HT-29 (cell line): Measurements from ENCODE around the gene PCDHGB3. TPM values are rescaled to one million over a fixed set of nuclear protein-coding genes. Genes with fewer than 3 reads are reported as not detected.
A peak's percentile ranks its signal among the peaks of the same experiment; 100 is the strongest.

Source experiments
- DNase-seq: peaks from one replicate; pipeline ENCODE4 v3.0.0-alpha.2; 2015; ENCODE audit warnings: low spot score
- total RNA-seq: library from RNA; depleted of rRNA; stranded (reverse); fragments of >200 nt; shearing (Covaris generic); gene quantifications from 2 replicates; pipeline ENCODE4 v1.2.3, GENCODE V29; 2014; rRNA removed

The PCDHGB3 gene
- total RNA-seq, 1 experiment from 2014 or later, result 0.41 TPM

GRCh38 chr5:141419074-141419880 lies 49.2 kb downstream of the PCDHGB3 start:
- no peak for DNase-seq

GRCh38 chr5:141420855-141421488 lies 50.9 kb downstream of the PCDHGB3 start, which contains the start of gene PCDHGA11:
Gene PCDHGA11, plus strand, starts transcription at chr5:141421051. Its CDS starts 177 bp downstream, at chr5:141421228.
- peak; percentile 51 for DNase-seq

- no peak for DNase-seq
Measured at GRCh38 chr5:141421489-141421855, 51.4 kb downstream of the PCDHGB3 start.

Other genes starting within 250 kb of the PCDHGB3 start
- not detected in 2 replicates for gene PCDHB4, start 248.4 kb upstream of the PCDHGB3 start, total RNA-seq
- not detected in 2 replicates for gene PCDHB5, start 235.0 kb upstream of the PCDHGB3 start, total RNA-seq
- gene PCDHB6, start 220.2 kb upstream of the PCDHGB3 start, total RNA-seq, result not detected in 2 replicates
- gene PCDHB7, start 197.6 kb upstream of the PCDHGB3 start, total RNA-seq, result 0.05 TPM in 2 replicates
- gene PCDHB8, start 192.5 kb upstream of the PCDHGB3 start, total RNA-seq, result 0.16 TPM in 1 of 2 replicates, not detected in the other
- gene PCDHB16, start 187.9 kb upstream of the PCDHGB3 start, total RNA-seq, result 0.05 and 0.69 TPM in 2 replicates
- gene PCDHB9, start 183.1 kb upstream of the PCDHGB3 start, total RNA-seq, result 0.03 and 0.25 TPM in 2 replicates
- gene PCDHB10, start 177.9 kb upstream of the PCDHGB3 start, total RNA-seq, result 0.05 TPM in 1 of 2 replicates, not detected in the other
- 0.23 TPM in 1 of 2 replicates, not detected in the other for gene PCDHB11, start 170.6 kb upstream of the PCDHGB3 start, total RNA-seq
- gene PCDHB12, start 161.5 kb upstream of the PCDHGB3 start, total RNA-seq, result 0.13 and 0.18 TPM in 2 replicates
- 0.05 and 0.15 TPM in 2 replicates for gene PCDHB13, start 156.3 kb upstream of the PCDHGB3 start, total RNA-seq
- 0.18 and 0.31 TPM in 2 replicates for gene PCDHB14, start 146.9 kb upstream of the PCDHGB3 start, total RNA-seq
- gene PCDHB15, start 124.8 kb upstream of the PCDHGB3 start, total RNA-seq, result 0.05 and 0.20 TPM in 2 replicates
- gene SLC25A2, start 66.2 kb upstream of the PCDHGB3 start, total RNA-seq, result 0.33 TPM in 1 of 2 replicates, not detected in the other
- gene TAF7, start 49.5 kb upstream of the PCDHGB3 start, total RNA-seq, result 36.5 and 44.4 TPM in 2 replicates
- 0.21 and 0.61 TPM in 2 replicates for gene PCDHGA1, start 39.7 kb upstream of the PCDHGB3 start, total RNA-seq
- 0.03 and 0.05 TPM in 2 replicates for gene PCDHGA2, start 31.5 kb upstream of the PCDHGB3 start, total RNA-seq
- 0.10 TPM in 1 of 2 replicates, not detected in the other for gene PCDHGA3, start 26.4 kb upstream of the PCDHGB3 start, total RNA-seq
- 0.10 and 0.23 TPM in 2 replicates for gene PCDHGB1, start 20.1 kb upstream of the PCDHGB3 start, total RNA-seq
- gene PCDHGA4, start 15.2 kb upstream of the PCDHGB3 start, total RNA-seq, result 0.05 TPM in 1 of 2 replicates, not detected in the other
- gene PCDHGB2, start 10.2 kb upstream of the PCDHGB3 start, total RNA-seq, result 0.26 TPM in 1 of 2 replicates, not detected in the other
- gene PCDHGA5, start 6.1 kb upstream of the PCDHGB3 start, total RNA-seq, result 0.13 TPM in 2 replicates
- 0.21 and 0.48 TPM in 2 replicates for gene PCDHGA6, start 3.6 kb downstream of the PCDHGB3 start, total RNA-seq
- 0.03 TPM in 1 of 2 replicates, not detected in the other for gene PCDHGA7, start 12.5 kb downstream of the PCDHGB3 start, total RNA-seq
- gene PCDHGB4, start 17.5 kb downstream of the PCDHGB3 start, total RNA-seq, result 0.05 TPM in 1 of 2 replicates, not detected in the other
- 0.10 TPM in 1 of 2 replicates, not detected in the other for gene PCDHGA8, start 22.4 kb downstream of the PCDHGB3 start, total RNA-seq
- gene PCDHGB5, start 27.7 kb downstream of the PCDHGB3 start, total RNA-seq, result not detected in 2 replicates
- gene PCDHGA9, start 32.5 kb downstream of the PCDHGB3 start, total RNA-seq, result 0.31 and 0.50 TPM in 2 replicates
- gene PCDHGB6, start 37.8 kb downstream of the PCDHGB3 start, total RNA-seq, result 0.18 and 0.33 TPM in 2 replicates
- gene PCDHGA10, start 42.7 kb downstream of the PCDHGB3 start, total RNA-seq, result 2.8 and 4.3 TPM in 2 replicates
- 0.66 and 2.1 TPM in 2 replicates for gene PCDHGB7, start 47.4 kb downstream of the PCDHGB3 start, total RNA-seq
- 0.13 and 0.64 TPM in 2 replicates for gene PCDHGA11, start 50.8 kb downstream of the PCDHGB3 start, total RNA-seq
- gene PCDHGA12, start 60.3 kb downstream of the PCDHGB3 start, total RNA-seq, result 0.13 and 0.37 TPM in 2 replicates
- 1.8 and 2.1 TPM in 2 replicates for gene PCDHGC3, start 105.7 kb downstream of the PCDHGB3 start, total RNA-seq
- 1.7 TPM in 1 of 2 replicates, not detected in the other for gene PCDHGC4, start 114.8 kb downstream of the PCDHGB3 start, total RNA-seq
- 0.61 TPM in 1 of 2 replicates, not detected in the other for gene PCDHGC5, start 118.8 kb downstream of the PCDHGB3 start, total RNA-seq
- 52.1 and 74.7 TPM in 2 replicates for gene DIAPH1, start 248.8 kb downstream of the PCDHGB3 start, total RNA-seq